ENCODE results near the gene PRDM1. TPM values are rescaled to one million over a fixed set of nuclear protein-coding genes. Genes with fewer than 3 reads are reported as not detected.

Gene PRDM1
- total RNA-seq, 2 donors from 2014 or later = 1.8 to 1.9 TPM

- TF ChIP-seq CTCF (IDR thresholded peaks at IDR 0.05) = no peak
- Histone ChIP-seq H3K27ac (no peak overlapping the region), H3K27me3 (no peaks in the 10 kb centered on the region), H3K36me3 (no peaks in the 10 kb centered on the region), H3K4me3 (no peak overlapping the region), H3K9me3 (no peaks in the 10 kb centered on the region), H3K4me1 (no peaks in the 10 kb centered on the region)
- DNase-seq (ENCODE audit: low spot score) = no peak
These were observed 31.4 kb downstream of the PRDM1 start for GRCh38 chr6:106117579-106117978.

- H3K27ac ChIP-seq = no peak overlapping the region
- TF ChIP-seq CTCF (IDR thresholded peaks at IDR 0.05) = no peak
- no peaks in the 10 kb centered on the region for H3K9me3 ChIP-seq
- no peaks in the 10 kb centered on the region for H3K36me3 ChIP-seq
- H3K27me3 ChIP-seq = no peaks in the 10 kb centered on the region
- no peak overlapping the region for H3K4me3 ChIP-seq
- no peak for DNase-seq (ENCODE audit: low spot score)
- H3K4me1 ChIP-seq = no peaks in the 10 kb centered on the region
These were observed 32.8 kb downstream of the PRDM1 start for GRCh38 chr6:106118835-106119431.

GRCh38 chr6:106119546-106119945 lies 33.4 kb downstream of the PRDM1 start:
- H3K4me1 ChIP-seq = no peaks in the 10 kb centered on the region
- TF ChIP-seq CTCF (IDR thresholded peaks at IDR 0.05) = no peak
- no peak for DNase-seq (ENCODE audit: low spot score)
- H3K36me3 ChIP-seq = no peaks in the 10 kb centered on the region
- H3K27ac ChIP-seq = no peak overlapping the region
- H3K4me3 ChIP-seq = no peak overlapping the region
- H3K27me3 ChIP-seq = no peaks in the 10 kb centered on the region
- H3K9me3 ChIP-seq = no peaks in the 10 kb centered on the region

- Histone ChIP-seq H3K27me3 (no peaks in the 10 kb centered on the region), H3K4me3 (no peak overlapping the region), H3K27ac (no peak overlapping the region), H3K9me3 (no peaks in the 10 kb centered on the region), H3K36me3 (no peaks in the 10 kb centered on the region), H3K4me1 (no peaks in the 10 kb centered on the region)
- no peak for DNase-seq (ENCODE audit: low spot score)
- no peak for TF ChIP-seq CTCF (IDR thresholded peaks at IDR 0.05)
These were observed 33.9 kb downstream of the PRDM1 start for GRCh38 chr6:106120006-106120405.

GRCh38 chr6:106120406-106120805 lies 34.3 kb downstream of the PRDM1 start:
- Histone ChIP-seq H3K27ac (no peak overlapping the region), H3K4me3 (no peak overlapping the region), H3K9me3 (no peaks in the 10 kb centered on the region), H3K4me1 (no peaks in the 10 kb centered on the region), H3K36me3 (no peaks in the 10 kb centered on the region), H3K27me3 (no peaks in the 10 kb centered on the region)
- DNase-seq (ENCODE audit: low spot score) = no peak
- no peak for TF ChIP-seq CTCF (IDR thresholded peaks at IDR 0.05)

GRCh38 chr6:106122306-106122918 lies 36.3 kb downstream of the PRDM1 start:
- Histone ChIP-seq H3K36me3 (no peaks in the 10 kb centered on the region), H3K27ac (no peak overlapping the region), H3K27me3 (no peaks in the 10 kb centered on the region), H3K4me3 (no peak overlapping the region), H3K4me1 (no peaks in the 10 kb centered on the region), H3K9me3 (no peaks in the 10 kb centered on the region)
- DNase-seq (ENCODE audit: low spot score) = no peak
- no peak for TF ChIP-seq CTCF (IDR thresholded peaks at IDR 0.05)

Measured in right atrium auricular region (tissue), 2 donors.